H9 (cell line): Measurements from ENCODE around the gene HNRNPU. TPM values are rescaled to one million over a fixed set of nuclear protein-coding genes. Genes with fewer than 3 reads are reported as not detected.

ENCODE experiments used
- DNase-seq: peaks from one replicate; pipeline ENCODE4 v3.0.0-alpha.2; 2017
- H2AFZ ChIP-seq: one replicate; pipeline ENCODE4 v1.6.1; 2013; ENCODE audit warnings: mild to moderate bottlenecking, low read length, control low read depth, moderate library complexity
- H2AK5ac ChIP-seq: 2 replicates; pipeline ENCODE4 v1.6.1; 2013; ENCODE audit warnings: low read length, control low read depth, mixed read lengths; ENCODE audit not compliant: insufficient read length
- H2BK120ac ChIP-seq: one replicate; pipeline ENCODE4 v1.6.1; 2013; ENCODE audit warnings: low read depth, mild to moderate bottlenecking, low read length, control low read depth, inconsistent platforms; ENCODE audit not compliant: poor library complexity, severe bottlenecking
- H2BK12ac ChIP-seq: 2 replicates; pipeline ENCODE4 v1.6.1; 2013; ENCODE audit warnings: low read length, control low read depth, mixed read lengths, low read depth; ENCODE audit not compliant: insufficient read length
- H2BK15ac ChIP-seq: 2 replicates; pipeline ENCODE4 v1.6.1; 2013; ENCODE audit warnings: low read depth, low read length, control low read depth
- H2BK20ac ChIP-seq: one replicate; pipeline ENCODE4 v1.6.1; 2013; ENCODE audit warnings: low read depth, mild to moderate bottlenecking, low read length, control low read depth, inconsistent platforms; ENCODE audit not compliant: poor library complexity, severe bottlenecking
- H2BK5ac ChIP-seq: 2 replicates; pipeline ENCODE4 v1.6.1; 2013; ENCODE audit warnings: low read length, control low read depth, mixed read lengths; ENCODE audit not compliant: insufficient read length
- H3K14ac ChIP-seq: 2 replicates; pipeline ENCODE4 v1.6.1; 2013; ENCODE audit warnings: low read length, control low read depth; ENCODE audit not compliant: insufficient read depth
- H3K18ac ChIP-seq: 2 replicates; pipeline ENCODE4 v1.6.1; 2013; ENCODE audit warnings: low read depth, mild to moderate bottlenecking, mixed read lengths, low read length, control low read depth; ENCODE audit not compliant: insufficient read length
- H3K23ac ChIP-seq: 2 replicates; pipeline ENCODE4 v1.6.1; 2013; ENCODE audit warnings: low read length, control low read depth, mixed read lengths, low read depth; ENCODE audit not compliant: insufficient read length
- H3K23me2 ChIP-seq: 2 replicates; pipeline ENCODE4 v1.6.1; 2013; ENCODE audit warnings: low read depth, mild to moderate bottlenecking, mixed read lengths, low read length, control low read depth; ENCODE audit not compliant: insufficient read length, poor library complexity, severe bottlenecking
- H3K27ac ChIP-seq: 2 replicates; pipeline ENCODE4 v1.5.1; 2013; ENCODE audit warnings: low read length, control low read depth, mixed read lengths, low read depth; ENCODE audit not compliant: insufficient read length
- H3K27me3 ChIP-seq: 2 replicates; pipeline ENCODE4 v1.6.1; 2013; ENCODE audit warnings: low read length, control low read depth, inconsistent platforms; ENCODE audit not compliant: insufficient read depth
- H3K4ac ChIP-seq: 2 replicates; pipeline ENCODE4 v1.6.1; 2013; ENCODE audit warnings: low read depth, mild to moderate bottlenecking, control low read depth, inconsistent platforms, low read length, moderate library complexity
- H3K4me1 ChIP-seq: 2 replicates; pipeline ENCODE4 v1.6.1; 2013; ENCODE audit warnings: low read length, control low read depth, inconsistent platforms; ENCODE audit not compliant: insufficient read depth
- H3K4me2 ChIP-seq: 2 replicates; pipeline ENCODE4 v1.6.1; 2013; ENCODE audit warnings: low read length, control low read depth, mixed read lengths; ENCODE audit not compliant: insufficient read length, insufficient read depth
- H3K56ac ChIP-seq: 2 replicates; pipeline ENCODE4 v1.6.1; 2013; ENCODE audit warnings: low read depth, mild to moderate bottlenecking, mixed read lengths, low read length, control low read depth; ENCODE audit not compliant: insufficient read length
- H3K79me1 ChIP-seq: 2 replicates; pipeline ENCODE4 v1.6.1; 2013; ENCODE audit warnings: low read depth, mild to moderate bottlenecking, moderate library complexity, low read length, control low read depth, inconsistent platforms; ENCODE audit not compliant: insufficient read depth, poor library complexity, severe bottlenecking
- H3K79me2 ChIP-seq: 2 replicates; pipeline ENCODE4 v1.6.1; 2013; ENCODE audit warnings: low read length, control low read depth, inconsistent platforms; ENCODE audit not compliant: insufficient read depth
- H3K9ac ChIP-seq: 2 replicates; pipeline ENCODE4 v1.6.1; 2013; ENCODE audit warnings: low read length, control low read depth, mixed read lengths; ENCODE audit not compliant: insufficient read length; ENCODE audit errors: extremely low read depth
- H3K9me3 ChIP-seq: one replicate; pipeline ENCODE4 v1.6.1; 2013; ENCODE audit warnings: low read depth, low read length, inconsistent platforms; ENCODE audit not compliant: control insufficient read depth
- H3T11ph ChIP-seq: one replicate; pipeline ENCODE4 v1.6.1; 2013; ENCODE audit warnings: mild to moderate bottlenecking, low read length, control low read depth, inconsistent platforms
- H4K20me1 ChIP-seq: one replicate; pipeline ENCODE4 v1.6.1; 2013; ENCODE audit not compliant: control insufficient read depth, insufficient read length, insufficient read depth
- H4K5ac ChIP-seq: 2 replicates; pipeline ENCODE4 v1.6.1; 2013; ENCODE audit warnings: low read depth, mild to moderate bottlenecking, mixed read lengths, low read length, control low read depth; ENCODE audit not compliant: insufficient read length
- H4K8ac ChIP-seq: replicated peaks from 2 replicates; pipeline ENCODE4 v1.6.1; 2013; ENCODE audit warnings: low read length, control low read depth, mixed read lengths, low read depth; ENCODE audit not compliant: insufficient read length
- H4K91ac ChIP-seq: 2 replicates; pipeline ENCODE4 v1.6.1; 2013; ENCODE audit warnings: low read depth, mild to moderate bottlenecking, moderate library complexity, mixed read lengths, low read length, control low read depth; ENCODE audit not compliant: insufficient read length
- H3K27ac Mint-ChIP-seq, 3 experiments: 2 replicates in 2 of 3; 3 replicates in 1 of 3; pipeline ENCODE4 v1.8.0; 2020 to 2021; ENCODE audit warnings: mixed read lengths in 3 of 3, mild to moderate bottlenecking in 1 of 3, moderate library complexity in 1 of 3
- H3K27me3 Mint-ChIP-seq: 2 replicates; pipeline ENCODE4 v1.8.0; 2021; ENCODE audit warnings: low read depth, mild to moderate bottlenecking, moderate library complexity, mixed read lengths
- H3K36me3 Mint-ChIP-seq, 3 experiments: 2 replicates in 2 of 3; 3 replicates in 1 of 3; pipeline ENCODE4 v1.8.0; 2020 to 2021; ENCODE audit warnings: low read depth in 3 of 3, mixed read lengths in 3 of 3; ENCODE audit not compliant: insufficient read depth in 1 of 3
- H3K4me1 Mint-ChIP-seq, 2 experiments: 2 replicates each; pipeline ENCODE4 v1.8.0; 2020; ENCODE audit warnings: mixed read lengths in 2 of 2
- H3K4me3 Mint-ChIP-seq, 2 experiments: 2 replicates in 1 of 2; 3 replicates in 1 of 2; pipeline ENCODE4 v1.8.0; 2020 to 2021; ENCODE audit warnings: mild to moderate bottlenecking in 2 of 2, mixed read lengths in 2 of 2, moderate library complexity in 1 of 2
- H3K9me3 Mint-ChIP-seq, 2 experiments: 2 replicates in 1 of 2; 3 replicates in 1 of 2; pipeline ENCODE4 v1.8.0; 2020; ENCODE audit warnings: mild to moderate bottlenecking in 2 of 2, mixed read lengths in 2 of 2, moderate library complexity in 1 of 2
- CTCF ChIP-seq: fragments of 200-600 bp; sonication (generic); conservative IDR thresholded peaks from 3 replicates; pipeline ENCODE4 v1.8.0; 2021; ENCODE audit warnings: antibody characterized with exemption, mild to moderate bottlenecking
- WGBS: extraction: QIAGEN DNeasy Blood & Tissue Kit; methylation state at CpG from one replicate; pipeline ENCODE4 v1.1.7; 2013; ENCODE audit warnings: missing lambda C conversion rate, low lambda C conversion rate, mixed read lengths; ENCODE audit not compliant: insufficient read length; ENCODE audit errors: extremely low coverage; 5-methylcytosine and 5-hydroxymethylcytosine counted together
- total RNA-seq: library from RNA; stranded (reverse); gene quantifications from 2 replicates; pipeline ENCODE4 v1.2.1, GENCODE V29; 2021

Gene HNRNPU
- total RNA-seq, 1 experiment from 2014 or later = 657 TPM

DNA sequence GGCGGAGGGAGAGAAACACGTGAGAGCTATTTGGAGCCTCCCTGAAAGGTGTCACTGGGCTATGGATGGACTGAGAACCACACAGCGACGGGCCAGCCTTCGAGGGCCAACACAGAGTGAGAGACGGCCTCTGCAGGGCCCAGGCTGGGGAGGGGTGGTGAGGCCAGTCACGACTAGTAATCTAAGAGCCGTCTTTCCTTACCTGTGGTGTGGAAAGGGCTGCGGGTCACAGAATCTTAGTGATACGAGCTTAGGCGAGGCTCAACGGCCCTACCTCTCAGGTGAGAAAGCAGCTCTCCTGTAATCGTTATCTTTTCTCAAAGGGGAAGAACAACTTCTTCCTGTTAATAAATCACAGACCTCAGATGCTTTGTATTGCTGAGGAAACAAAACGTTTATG is 62.3 kb downstream of the HNRNPU start:
- peak overlapping the region in 2 of 3 experiments; percentile 5 to 15; a peak in 2 of 7 replicates for H3K27ac Mint-ChIP-seq

More for the DNA sequence above, 62.3 kb downstream of the HNRNPU start:
- no peak overlapping the region for H4K91ac ChIP-seq
- H3K27ac ChIP-seq = no peak overlapping the region
- no peaks in the 10 kb centered on the region for H3K9me3 ChIP-seq
- Mint-ChIP-seq H3K9me3 (peaks cover 0 to 2% of the 10 kb centered on the region in 2 experiments; a peak in 1 of 5 replicates), H3K27me3 (no peaks in the 10 kb centered on the region), H3K4me3 (no peak overlapping the region), H3K4me1 (peaks cover 3 to 9% of the 10 kb centered on the region in 2 experiments), H3K36me3 (no peaks in the 10 kb centered on the region; a peak in 1 of 7 replicates)
- H2AFZ ChIP-seq = no peak overlapping the region
- H3T11ph ChIP-seq = no peak overlapping the region
- TF ChIP-seq CTCF = no peak
- no peak overlapping the region for H3K14ac ChIP-seq
- no peaks in the 10 kb centered on the region for H3K4me1 ChIP-seq
- no peaks in the 10 kb centered on the region for H4K20me1 ChIP-seq
- H2BK120ac ChIP-seq = no peak overlapping the region
- H2BK20ac ChIP-seq = no peak overlapping the region
- H3K18ac ChIP-seq = no peak overlapping the region
- H2BK15ac ChIP-seq = no peak overlapping the region
- no peak overlapping the region for H3K9ac ChIP-seq
- H3K56ac ChIP-seq = no peak overlapping the region
- DNase-seq = no peak
- no peak overlapping the region for H2AK5ac ChIP-seq
- H3K79me2 ChIP-seq = no peaks in the 10 kb centered on the region
- no peaks in the 10 kb centered on the region for H3K23me2 ChIP-seq
- no peak overlapping the region for H4K5ac ChIP-seq
- H3K4ac ChIP-seq = no peak overlapping the region
- no peaks in the 10 kb centered on the region for H3K27me3 ChIP-seq
- no peak overlapping the region for H2BK5ac ChIP-seq
- H3K4me2 ChIP-seq = no peak overlapping the region
- no peak overlapping the region for H3K23ac ChIP-seq
- no peak overlapping the region for H2BK12ac ChIP-seq
- no peaks in the 10 kb centered on the region for H3K79me1 ChIP-seq
- H4K8ac ChIP-seq = no peak overlapping the region
- no CpG with 5 or more reads among the region's 14 CpGs for whole genome bisulfite sequencing
